Adrenal gland (tissue), 5 donors: ENCODE results near the gene TXNRD2.

Experiments used
- CTCF ChIP-seq, 6 experiments: fragments of 450-650 bp in 4 of 6; fragments of 200-600 bp in 2 of 6; sonication (generic) in 1 of 6; IDR thresholded peaks; 1 replicate in 5 of 6; 2 replicates in 1 of 6; pipeline versions ENCODE4 v1.5.1 to v1.8.0; 2016 to 2021; ENCODE audit warnings: antibody characterized with exemption in 6 of 6, mild to moderate bottlenecking in 2 of 6, moderate library complexity in 1 of 6
- POLR2A ChIP-seq, 2 donors: fragments of 450-650 bp; IDR thresholded peaks; one replicate each; pipeline ENCODE4 v1.6.1; 2017; ENCODE audit warnings: antibody characterized with exemption in 2 of 2, mild to moderate bottlenecking in 2 of 2, moderate library complexity in 1 of 2
- donor health status: DM: no; HTN: no; CAD: no.

- TF ChIP-seq POLR2A (IDR thresholded peaks at IDR 0.05) (no peak), CTCF (IDR thresholded peaks at IDR 0.05) (no peak)
These were observed 26.3 kb upstream of the TXNRD2 start for GRCh38 chr22:19967850-19968449.
